GM12865 (cell line): ENCODE measurements around the gene PFN4.
"Not testable (repeated sequence)": the region's sequence is repeated elsewhere in the genome, so short reads cannot be mapped to it uniquely, and the experiment has no call there.

ENCODE experiments used
- DNase-seq: peaks from one replicate; pipeline ENCODE4 v3.0.0; 2010; ENCODE audit warnings: low read depth
- H3K4me3 ChIP-seq: 2 replicates; pipeline ENCODE4 v1.5.1; 2011; ENCODE audit warnings: mild to moderate bottlenecking, low read depth, low read length, control low read depth
- CTCF ChIP-seq: IDR thresholded peaks from 2 replicates; pipeline ENCODE4 v1.5.1; 2011; ENCODE audit warnings: low read length, control low read depth, low read depth, inconsistent platforms; ENCODE audit not compliant: insufficient read depth; ENCODE audit errors: missing control alignments

PFN4 gene

GRCh38 chr2:24117902-24118301 lies 5.2 kb downstream of the PFN4 start:
- no peak for TF ChIP-seq CTCF
- H3K4me3 ChIP-seq = no peak overlapping the region
- DNase-seq = no peak

- no peak overlapping the region for H3K4me3 ChIP-seq
- no peak for TF ChIP-seq CTCF
- no peak for DNase-seq
These were observed 8.1 kb downstream of the PFN4 start for GRCh38 chr2:24115057-24115456.

DNA sequence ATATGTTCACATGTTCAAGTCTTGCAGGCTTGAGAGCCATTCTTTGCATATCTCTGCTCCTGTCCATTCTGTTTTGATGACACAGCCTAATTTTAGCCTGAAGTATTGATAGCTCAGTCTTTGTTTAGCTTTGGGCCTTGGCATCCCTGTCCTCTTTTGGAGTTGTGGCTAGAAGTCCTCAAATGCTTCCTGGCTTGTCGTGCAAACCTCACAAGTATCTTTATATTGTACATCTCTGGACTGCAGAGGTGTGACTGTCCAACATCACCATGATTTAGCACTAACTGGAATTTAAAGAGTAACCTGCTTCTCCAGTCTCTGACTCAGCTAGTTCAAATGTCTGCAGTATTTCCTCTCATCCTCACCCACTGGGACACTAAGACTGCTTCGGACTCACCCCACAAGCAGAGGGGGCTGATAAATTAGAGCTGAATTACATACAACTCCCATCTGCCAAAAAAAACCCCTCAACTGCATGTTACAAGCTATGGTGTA lies 11.7 kb downstream of the PFN4 start:
- no peak overlapping the region for H3K4me3 ChIP-seq
- no peak for TF ChIP-seq CTCF
- DNase-seq = no peak

DNA sequence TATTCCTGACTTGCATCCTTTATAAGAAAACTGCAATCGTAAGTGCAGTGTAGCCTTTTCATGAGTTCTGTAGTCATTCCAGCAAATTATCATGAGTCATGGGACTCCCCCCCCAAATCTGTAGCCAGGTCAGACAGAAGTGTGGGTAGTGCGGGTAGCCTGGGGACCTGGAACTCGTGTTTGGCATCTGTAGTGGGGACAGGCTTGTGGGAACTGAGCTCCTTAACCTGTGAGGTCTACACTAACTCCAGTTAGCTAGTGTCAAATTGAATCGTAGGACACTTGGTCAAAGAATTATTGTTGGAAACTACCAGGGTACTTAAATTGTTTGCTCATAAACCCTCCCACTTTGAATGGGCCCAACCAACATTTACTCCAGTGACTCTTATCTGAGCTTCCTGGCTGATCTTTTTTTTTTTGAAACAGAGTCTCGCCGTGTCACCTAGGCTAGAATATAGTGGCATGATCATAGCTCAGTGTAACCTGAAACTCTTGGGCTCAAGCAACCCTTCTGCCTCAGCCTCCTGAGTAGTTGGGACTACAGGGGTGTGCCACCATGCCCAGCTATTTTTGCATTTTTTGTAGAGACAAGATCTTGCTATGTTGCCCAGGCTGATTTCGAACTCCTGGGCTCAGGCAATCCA lies 12.4 kb downstream of the PFN4 start:
- no peak for DNase-seq
- no peak for TF ChIP-seq CTCF
- no peak overlapping the region for H3K4me3 ChIP-seq

GRCh38 chr2:24109431-24109830 lies 13.7 kb downstream of the PFN4 start:
- not testable (repeated sequence) for DNase-seq, H3K4me3 ChIP-seq

- no peak for TF ChIP-seq CTCF
- no peak overlapping the region for H3K4me3 ChIP-seq
- DNase-seq = no peak
These were observed 15.8 kb downstream of the PFN4 start for GRCh38 chr2:24107336-24107735.

DNA sequence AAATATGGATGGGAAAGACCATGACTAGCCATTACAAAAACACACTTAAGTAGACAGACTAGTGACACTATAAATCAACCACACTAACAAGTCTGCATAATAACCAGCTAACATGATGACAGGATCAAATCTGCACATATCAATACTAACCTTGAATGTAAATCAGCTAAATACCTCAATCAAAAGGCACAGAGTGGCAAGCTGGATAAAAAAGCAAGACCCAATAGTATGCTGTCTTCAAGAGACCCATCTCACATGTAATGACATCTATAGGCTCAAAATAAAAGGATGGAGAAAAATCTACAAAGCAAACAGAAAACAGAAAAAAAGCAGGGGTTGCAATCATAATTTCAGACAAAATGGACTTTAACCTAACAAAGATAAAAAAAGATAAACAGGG lies 16.3 kb downstream of the PFN4 start:
- no peak for DNase-seq
- no peak for TF ChIP-seq CTCF
- no peak overlapping the region for H3K4me3 ChIP-seq
